HG02943 (cell line): ENCODE data around the gene AMDHD2.
"Not testable (repeated sequence)": the region's sequence is repeated elsewhere in the genome, so short reads cannot be mapped to it uniquely, and the experiment has no call there.

Experiments
- ATAC-seq: cut with Tn5 transposase; IDR thresholded peaks from one replicate; pipeline ENCODE4 v1.9.1; 2021; ENCODE audit warnings: mild to moderate bottlenecking, low read depth, moderate library complexity; ENCODE audit not compliant: unreplicated experiment

The AMDHD2 gene

GRCh38 chr16:2531696-2532493, 11.7 kb downstream of the AMDHD2 start:
- ATAC-seq = peak; percentile 77

GRCh38 chr16:2532494-2533141, 12.4 kb downstream of the AMDHD2 start:
- ATAC-seq = no peak

DNA sequence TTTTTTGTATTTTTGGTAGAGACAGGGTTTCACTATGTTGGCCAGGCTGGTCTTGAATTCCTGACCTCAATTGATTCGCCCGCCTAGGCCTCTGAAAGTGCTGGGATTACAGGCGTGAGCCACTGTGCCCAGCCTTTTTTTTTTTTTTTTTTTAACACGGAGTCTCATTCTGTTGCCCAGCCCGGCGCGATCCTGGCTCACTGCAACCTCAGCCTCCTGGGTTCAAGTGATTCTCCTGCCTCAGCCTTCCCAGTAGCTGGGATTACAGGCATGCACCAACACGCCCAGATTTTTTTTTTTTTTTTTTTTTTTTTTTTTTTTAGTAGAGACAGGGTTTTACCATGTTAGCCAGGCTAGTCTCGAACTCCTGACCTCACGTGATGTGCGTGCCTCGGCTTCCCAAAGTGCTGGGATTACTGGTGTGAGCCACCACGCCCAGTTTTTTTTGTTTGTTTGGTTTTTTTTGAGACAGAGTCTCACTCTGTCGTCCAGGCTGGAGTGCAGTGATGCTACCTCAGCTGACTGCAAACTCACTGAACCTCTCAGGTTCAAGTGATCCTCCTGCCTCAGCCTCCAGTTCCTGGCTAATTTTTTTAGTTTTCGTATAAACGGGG, 13.1 kb downstream of the AMDHD2 start:
- ATAC-seq = not testable (repeated sequence)

GRCh38 chr16:2533912-2534311, 13.7 kb downstream of the AMDHD2 start:
- no peak for ATAC-seq

- ATAC-seq = not testable (repeated sequence)
Measured at GRCh38 chr16:2534335-2534734, 14.2 kb downstream of the AMDHD2 start.

GRCh38 chr16:2535625-2536013, 15.4 kb downstream of the AMDHD2 start:
- ATAC-seq = no peak

- peak; percentile 69 for ATAC-seq
Measured at GRCh38 chr16:2537451-2538379, 17.5 kb downstream of the AMDHD2 start, which contains the start of gene PDPK1. TSS of gene PDPK1 (plus strand) at chr16:2538021. CDS start at chr16:2538113, 92 bp downstream.

GRCh38 chr16:2539192-2539844, 19.1 kb downstream of the AMDHD2 start:
- ATAC-seq = not testable (repeated sequence)

DNA sequence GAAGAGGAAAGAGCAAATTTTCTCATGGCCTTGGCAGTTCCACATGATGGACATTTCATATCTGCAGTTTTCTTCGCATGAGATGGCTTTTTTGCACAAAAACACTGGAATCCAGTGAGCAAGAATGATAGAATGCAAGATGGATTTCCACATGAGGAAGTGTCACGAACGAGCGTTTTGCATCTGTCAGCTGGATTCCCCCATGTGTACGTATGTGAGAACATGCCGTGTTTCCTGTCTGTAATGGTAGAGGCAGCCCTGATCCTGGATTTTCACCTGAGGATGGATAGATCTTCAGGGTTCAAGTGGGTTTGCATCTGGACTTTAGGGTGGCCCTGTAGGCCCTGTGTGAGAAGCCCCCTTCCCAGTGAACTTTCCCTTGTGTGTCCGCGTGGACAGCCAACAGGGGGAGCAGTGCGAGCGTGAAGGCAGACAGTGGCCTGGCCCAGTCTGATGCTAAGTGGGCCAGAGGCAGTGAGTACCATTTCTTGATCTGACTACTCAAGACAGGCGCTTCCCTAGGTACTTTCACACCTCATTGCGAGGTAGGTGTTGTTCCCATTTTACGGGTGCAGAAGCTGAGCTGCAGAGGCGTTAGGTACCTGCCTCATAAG, 19.8 kb downstream of the AMDHD2 start:
- not testable (repeated sequence) for ATAC-seq

DNA sequence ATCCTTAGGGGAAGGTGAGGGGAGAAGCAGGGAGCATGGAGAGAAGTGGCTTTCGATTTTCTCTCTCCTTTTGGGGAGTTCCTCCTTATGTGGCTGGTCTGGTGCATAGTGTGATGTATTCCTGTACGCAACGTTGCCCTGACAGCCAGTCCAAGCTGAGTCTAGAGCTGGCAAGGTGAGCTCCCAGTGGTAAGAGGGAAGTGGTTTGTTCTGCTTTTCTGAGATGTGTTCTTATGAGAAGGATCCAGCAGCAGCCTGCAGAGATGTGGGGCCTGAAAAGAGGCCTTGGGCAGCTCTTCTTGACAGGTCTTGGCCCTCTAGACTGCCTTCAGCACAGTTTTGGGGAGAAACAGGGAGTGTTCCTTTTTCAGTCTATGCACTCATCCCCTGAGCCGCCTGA, 20.7 kb downstream of the AMDHD2 start:
- not testable (repeated sequence) for ATAC-seq

DNA sequence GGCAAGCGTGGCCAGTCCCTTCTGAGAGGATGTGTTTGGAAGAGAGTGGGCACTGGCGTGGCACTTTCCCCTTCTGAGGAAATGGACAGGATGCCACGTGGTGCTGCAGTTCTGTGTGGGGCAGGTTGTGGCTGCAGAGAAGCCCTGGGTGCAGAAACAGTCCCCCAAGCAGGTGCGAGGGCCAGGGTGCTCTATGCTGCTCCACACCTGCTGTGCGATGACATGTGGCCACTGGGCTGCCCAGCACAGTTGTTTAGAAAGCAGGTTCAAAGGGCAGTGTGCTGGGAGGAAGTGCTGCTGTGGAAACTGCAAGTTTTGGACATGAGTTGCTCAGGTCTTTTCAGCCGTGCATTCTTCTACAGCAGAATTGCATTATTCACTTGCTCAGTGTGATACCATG, 21.2 kb downstream of the AMDHD2 start:
- ATAC-seq = not testable (repeated sequence)

GRCh38 chr16:2543771-2544170, 23.6 kb downstream of the AMDHD2 start:
- ATAC-seq = not testable (repeated sequence)

DNA sequence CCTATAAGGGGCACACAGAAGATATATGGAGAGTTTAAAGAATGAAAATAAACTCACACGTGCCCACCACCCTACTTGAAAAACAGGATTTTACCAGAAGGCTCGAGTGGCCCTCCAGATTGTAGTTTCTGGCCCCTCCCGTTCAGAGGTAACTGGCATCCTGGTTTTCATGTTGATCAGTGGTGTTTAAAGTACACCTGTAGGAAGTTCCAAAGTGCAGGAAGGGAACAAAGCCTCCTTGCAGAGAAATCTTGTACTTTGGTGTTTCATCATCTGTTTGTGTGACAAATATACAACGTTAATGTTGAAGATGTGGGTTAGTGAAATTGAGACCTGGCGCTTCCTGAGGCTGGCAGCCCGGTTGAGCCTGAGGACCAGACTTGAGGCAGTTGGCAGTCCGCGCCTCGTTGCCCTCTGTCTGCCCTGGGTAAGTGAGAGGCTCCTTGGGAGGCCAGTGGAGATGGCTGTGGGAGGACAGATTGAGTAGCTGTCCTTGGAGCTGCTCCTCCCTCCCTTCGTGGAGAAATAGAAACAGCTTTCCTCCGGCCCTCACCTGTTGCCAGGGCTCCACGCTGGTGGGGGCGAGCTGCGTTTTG, 30.2 kb downstream of the AMDHD2 start:
- ATAC-seq = not testable (repeated sequence)

DNA sequence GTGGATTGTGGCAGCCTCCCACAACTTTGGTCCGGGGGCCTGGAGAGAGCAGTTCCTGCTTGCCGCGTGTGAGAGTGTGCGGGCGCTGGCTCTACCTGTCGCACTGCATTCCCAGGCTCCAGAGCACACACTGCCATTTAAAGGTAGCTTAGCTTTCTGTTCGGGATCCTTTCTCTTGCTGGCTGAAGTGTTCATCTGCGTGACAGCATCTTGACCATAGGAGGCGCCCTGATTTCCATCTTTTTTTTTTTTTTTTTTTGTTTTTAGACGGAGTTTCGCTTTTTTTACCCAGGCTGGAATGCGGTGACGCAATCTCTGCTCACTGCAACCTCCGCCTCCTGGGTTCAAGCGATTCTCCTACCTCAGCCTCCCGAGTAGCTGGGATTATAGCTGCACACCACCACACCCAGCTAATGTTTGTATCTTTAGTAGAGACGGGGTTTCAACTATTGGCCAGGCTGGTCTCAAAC, 31.3 kb downstream of the AMDHD2 start:
- not testable (repeated sequence) for ATAC-seq

DNA sequence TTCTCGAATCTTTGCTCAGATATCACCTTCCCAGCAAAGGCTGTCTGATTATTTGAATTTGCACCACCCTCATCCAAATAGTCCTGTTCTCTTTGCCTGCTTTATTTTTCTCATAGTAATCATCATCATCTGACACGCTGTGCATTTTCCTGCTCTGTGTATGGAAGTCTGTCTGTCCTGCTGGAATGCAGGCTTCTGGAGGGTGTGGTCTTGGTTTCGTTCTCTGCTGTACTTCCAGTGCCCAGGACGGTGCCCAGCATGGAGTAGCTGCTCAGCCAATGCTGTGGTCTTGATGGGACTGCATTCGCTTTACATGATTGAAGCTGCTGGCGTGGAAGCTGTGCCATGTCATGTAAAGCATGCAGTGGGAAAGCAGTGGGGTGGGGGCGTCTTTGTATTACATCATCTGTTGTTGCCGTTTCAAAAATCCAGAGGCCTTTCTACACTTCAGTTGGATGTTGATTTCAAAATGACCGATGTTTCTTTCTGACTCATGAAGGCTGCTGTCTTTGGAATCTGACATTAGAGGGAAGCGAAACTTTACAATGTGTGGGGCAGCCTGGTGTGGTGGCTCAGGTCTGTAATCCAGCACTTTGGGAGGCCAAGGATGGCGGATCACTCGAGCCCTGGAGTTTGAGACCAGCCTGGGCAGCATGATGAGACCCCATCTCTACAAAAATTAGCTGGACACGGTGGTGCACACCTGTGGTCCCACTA, 34.7 kb downstream of the AMDHD2 start:
- not testable (repeated sequence) for ATAC-seq

DNA sequence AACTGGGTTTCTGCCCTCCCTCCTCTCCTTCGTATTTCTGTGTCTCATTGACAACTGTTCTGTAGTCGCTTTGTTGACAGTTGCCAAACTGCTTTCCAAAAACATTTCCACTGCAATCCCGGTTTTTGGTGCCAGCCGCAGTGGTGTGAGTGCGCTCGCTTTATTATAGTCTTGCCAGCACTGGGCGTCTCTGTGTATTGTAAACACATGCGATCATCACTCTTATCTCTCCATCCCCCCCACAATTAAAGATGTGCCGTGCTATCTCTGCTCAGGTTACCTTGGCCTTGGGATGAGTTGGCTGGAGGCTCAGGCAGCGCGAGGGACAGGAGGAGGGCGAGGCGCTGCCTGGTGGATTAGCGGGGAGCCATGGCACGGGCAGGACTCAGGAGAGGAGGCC, 37.0 kb downstream of the AMDHD2 start:
- not testable (repeated sequence) for ATAC-seq

- not testable (repeated sequence) for ATAC-seq
Measured at GRCh38 chr16:2560131-2560797, 40.1 kb downstream of the AMDHD2 start.

GRCh38 chr16:2560798-2561133, 40.6 kb downstream of the AMDHD2 start:
- not testable (repeated sequence) for ATAC-seq
